ENCODE results near the gene WAPL.
A peak's percentile ranks its signal among the peaks of the same experiment; 100 is the strongest.
"Not testable (repeated sequence)": the region's sequence is repeated elsewhere in the genome, so short reads cannot be mapped to it uniquely, and the experiment has no call there.

The WAPL gene, protein sequence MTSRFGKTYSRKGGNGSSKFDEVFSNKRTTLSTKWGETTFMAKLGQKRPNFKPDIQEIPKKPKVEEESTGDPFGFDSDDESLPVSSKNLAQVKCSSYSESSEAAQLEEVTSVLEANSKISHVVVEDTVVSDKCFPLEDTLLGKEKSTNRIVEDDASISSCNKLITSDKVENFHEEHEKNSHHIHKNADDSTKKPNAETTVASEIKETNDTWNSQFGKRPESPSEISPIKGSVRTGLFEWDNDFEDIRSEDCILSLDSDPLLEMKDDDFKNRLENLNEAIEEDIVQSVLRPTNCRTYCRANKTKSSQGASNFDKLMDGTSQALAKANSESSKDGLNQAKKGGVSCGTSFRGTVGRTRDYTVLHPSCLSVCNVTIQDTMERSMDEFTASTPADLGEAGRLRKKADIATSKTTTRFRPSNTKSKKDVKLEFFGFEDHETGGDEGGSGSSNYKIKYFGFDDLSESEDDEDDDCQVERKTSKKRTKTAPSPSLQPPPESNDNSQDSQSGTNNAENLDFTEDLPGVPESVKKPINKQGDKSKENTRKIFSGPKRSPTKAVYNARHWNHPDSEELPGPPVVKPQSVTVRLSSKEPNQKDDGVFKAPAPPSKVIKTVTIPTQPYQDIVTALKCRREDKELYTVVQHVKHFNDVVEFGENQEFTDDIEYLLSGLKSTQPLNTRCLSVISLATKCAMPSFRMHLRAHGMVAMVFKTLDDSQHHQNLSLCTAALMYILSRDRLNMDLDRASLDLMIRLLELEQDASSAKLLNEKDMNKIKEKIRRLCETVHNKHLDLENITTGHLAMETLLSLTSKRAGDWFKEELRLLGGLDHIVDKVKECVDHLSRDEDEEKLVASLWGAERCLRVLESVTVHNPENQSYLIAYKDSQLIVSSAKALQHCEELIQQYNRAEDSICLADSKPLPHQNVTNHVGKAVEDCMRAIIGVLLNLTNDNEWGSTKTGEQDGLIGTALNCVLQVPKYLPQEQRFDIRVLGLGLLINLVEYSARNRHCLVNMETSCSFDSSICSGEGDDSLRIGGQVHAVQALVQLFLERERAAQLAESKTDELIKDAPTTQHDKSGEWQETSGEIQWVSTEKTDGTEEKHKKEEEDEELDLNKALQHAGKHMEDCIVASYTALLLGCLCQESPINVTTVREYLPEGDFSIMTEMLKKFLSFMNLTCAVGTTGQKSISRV (N-terminal part only)
- 145 to 262 (median 222) reads per million in 3 experiments for total RNA-seq

DNA sequence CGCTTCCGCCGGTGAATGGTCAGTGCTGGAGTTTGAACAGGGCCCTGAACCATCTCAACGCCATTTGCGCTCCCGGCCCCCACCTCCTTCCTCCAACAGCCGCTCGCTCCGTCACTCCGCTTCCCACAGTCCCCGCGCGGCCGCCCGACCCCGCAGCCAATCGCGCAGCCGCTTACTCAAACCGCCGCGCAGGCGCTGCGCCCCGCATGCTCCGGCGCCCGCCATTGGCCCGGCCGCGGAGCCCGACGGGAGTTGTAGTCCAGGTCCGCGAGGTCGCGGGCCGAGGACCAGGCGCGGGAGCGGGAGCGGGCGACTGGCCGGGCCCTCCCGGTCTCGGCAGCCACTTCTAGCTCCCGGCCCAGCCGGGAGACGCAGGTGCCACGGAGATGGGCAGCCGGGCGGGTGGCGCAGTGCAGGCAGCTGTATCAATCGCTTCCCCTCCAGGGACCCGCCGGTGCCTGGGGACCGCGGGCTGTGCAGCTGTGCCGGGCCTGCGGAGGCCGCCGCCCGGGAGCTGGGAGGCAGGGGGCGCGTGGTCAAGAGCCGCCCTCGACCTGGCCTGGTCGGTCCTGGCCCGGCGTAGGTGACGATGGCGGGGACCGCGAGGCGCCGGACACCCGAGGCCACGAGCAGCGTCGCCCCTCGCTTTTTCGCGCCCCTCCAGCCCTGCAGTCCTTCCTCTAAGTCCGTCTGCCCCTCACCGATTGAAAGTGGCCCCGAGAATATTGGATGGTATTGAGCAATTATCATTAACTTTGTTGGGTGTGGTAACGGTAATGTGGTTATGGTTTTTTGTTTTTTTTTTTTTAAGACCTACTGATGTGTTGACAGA is at the start of gene WAPL:
Gene WAPL, minus strand, starts transcription at position 115 of the 832 bp plus-strand sequence. CDS start 3,723 bp downstream, outside the sequence.
- peak; percentile 93 for DNase-seq

DNA sequence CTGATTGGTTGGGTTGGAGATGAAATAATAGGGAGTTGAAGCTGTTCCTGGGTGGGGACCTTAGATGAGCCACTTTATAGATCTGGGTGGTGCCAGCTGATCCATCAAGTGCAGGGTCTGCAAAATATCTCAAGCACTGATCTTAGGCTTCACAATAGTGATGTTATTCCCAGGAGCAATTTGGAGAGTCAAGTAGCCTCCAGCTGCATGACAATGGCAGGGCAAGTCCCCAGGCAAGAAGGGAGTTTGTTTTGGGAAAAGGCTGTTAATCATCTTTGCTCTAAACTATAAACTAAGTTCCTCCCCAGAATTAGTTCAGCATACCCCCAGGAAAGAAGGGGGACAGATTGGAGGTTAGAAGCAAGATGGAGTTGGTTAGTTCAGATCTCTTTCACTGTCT is 47.7 kb upstream of the WAPL start:
- DNase-seq, result no peak

DNA sequence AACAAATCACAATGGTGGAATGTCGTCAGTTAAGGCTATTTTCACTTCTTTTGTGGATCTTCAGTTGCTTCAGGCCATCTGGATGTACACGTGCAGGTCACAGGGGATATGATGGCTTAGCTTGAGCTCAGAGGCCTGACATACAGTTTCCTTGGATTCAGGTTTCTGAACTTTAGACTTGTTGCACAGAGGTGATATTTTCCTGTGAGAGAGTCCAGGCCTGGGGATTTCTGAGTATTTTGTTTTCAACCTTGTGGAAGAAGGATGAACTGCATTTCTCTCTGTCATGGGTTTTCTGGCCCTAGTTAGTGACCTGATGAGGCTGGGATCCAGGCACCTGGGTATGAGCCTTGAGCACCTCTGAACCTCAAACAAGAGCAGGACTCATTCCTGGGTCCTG is 44.9 kb upstream of the WAPL start:
- not testable (repeated sequence) for DNase-seq

DNA sequence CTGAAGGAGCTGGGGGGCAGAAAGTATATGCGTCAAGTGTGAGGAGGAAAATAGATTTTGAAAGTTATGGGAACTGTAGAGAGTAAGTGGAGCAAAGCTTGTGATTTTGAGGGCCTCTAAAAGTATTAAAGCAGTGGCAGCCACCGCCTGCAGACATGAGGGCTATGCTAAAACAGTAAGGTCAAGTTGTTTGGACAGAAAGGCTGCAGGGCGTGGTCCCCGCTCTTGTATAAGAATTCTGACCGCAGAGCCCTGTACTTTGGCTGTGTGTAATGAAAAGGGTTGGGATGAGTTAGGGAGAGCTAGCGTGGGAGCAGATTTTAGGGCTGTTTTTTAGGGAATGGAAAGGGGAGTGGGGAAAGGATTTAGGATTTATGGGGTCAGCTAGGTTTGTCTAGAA is 41.7 kb upstream of the WAPL start:
- DNase-seq, result not testable (repeated sequence)

DNA sequence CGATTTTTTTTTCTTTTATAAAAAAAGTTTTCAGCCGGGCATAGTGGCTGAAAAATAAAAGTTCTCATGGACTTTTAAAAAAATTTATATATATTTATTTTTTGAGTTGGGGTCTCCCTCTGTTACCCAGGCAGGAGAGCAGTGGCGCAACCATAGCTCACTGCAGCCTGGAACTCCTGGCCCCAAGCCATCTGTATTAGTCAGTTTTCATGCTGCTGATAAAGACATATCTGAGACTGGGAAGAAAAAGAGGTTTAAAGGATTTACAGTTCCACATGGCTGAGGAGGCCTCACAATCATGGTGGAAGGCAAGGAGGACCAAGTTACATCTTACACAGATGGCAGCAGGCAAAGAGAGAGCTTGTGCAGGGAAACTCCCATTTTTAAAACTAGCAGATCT is 37.1 kb upstream of the WAPL start:
- not testable (repeated sequence) for DNase-seq

DNA sequence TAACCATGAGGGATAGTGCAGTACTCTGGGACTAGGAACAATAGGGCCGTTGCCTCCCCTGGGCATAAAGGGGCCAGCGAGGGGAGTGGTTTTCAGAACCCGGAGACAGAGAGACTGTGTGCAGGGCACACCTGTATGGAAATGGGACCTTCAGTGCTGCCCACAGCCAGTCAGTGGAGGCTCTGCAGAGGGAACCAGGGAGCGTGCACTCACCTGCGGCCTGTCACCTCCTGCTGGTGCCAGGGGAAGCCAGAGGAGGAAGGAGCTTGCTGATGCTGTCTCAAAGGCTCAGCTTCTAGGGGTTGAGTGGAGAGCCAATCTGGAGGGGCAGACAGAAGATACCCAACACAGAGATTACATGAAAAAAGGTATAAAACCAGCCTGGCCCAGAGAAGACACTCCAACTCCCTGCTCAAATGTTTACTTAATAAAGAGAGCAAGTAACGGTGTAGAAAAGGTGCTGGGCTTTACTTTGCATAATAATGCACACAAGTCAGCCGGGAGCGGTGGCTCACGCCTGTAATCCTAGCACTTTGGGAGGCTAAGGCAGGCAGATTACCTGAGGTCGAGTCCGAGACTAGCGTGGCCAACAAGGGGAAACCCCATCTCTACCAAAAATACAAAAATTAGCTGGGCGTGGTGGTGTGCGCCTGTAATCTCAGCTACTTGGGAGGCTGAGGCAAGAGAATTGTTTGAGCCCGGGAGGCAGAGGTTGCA is 35.5 kb upstream of the WAPL start:
- no peak for DNase-seq

DNA sequence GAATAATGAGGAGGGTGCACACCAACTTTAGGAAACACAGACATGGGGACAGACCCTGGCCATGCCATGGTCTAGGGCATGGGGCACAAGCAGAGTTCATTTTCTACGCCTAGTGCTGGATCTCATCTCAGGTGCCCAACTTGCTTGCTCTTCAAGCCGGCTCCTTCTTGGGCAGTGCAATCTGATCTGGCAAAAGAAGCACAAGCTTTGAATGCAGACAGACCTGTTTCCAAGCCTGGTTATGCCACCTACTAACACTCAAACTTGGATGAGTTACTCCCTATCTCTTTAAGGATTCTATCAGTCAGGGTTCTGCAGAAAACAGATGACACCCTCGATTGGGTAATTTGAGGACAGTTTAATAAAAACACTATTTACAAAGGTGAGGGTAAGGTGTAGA is 34.9 kb upstream of the WAPL start:
- DNase-seq, result no peak

DNA sequence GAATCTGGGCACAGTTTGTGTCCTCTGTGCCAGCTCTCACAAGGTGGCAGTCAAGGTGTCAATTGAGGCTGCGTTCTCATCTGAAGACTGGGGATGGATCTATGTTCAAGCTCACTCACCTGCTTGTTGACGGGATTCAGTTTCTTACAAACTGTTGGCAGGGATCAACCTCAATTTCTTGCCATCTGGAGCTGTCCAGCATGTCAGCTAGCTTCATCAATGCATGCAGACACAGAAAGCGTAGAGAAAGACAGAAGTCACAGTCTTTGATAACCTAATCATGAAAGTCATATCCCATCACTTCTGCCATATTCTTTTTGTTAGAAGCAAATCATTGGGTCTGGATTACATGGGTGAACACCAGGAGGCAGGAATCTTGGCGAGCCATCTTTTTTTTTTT is 32.0 kb upstream of the WAPL start:
- no peak for DNase-seq

DNA sequence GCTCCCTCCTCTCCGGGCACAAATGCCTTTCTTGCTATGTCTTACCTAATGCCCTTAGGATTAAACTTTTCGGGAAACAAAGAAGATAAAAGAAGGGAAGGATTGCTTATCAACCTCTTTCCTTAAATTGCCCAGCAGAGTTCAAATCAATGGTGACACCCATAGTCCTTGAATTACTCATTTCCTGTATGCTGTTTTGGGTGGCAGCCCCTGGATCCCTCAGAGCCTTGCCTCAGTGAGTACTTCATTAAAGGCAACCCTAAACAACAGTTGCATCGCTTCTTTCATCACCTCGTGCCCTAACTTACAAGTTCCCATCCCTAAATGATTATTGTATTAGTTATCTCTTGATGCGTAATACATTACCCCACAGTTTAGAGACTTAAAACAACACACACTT is 31.6 kb upstream of the WAPL start:
- DNase-seq, result no peak

DNA sequence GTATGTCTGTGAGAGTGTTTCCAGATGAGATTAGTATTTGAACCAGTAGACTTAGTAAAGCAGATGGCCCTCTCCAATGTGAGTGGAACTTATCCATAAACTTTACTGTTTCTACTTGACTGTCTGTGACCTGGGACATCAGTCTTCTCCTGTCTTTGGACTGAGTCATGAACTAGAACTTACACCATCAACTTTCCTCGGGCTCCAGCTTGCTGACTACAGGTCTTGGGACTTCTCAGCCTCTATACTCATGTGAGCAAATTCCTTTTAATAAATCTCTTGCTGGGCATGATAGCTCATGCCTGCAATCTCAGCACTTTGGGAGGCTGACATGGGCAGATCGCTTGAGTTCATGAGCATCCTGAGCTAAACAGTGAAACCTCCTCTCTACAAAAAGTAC is 25.7 kb upstream of the WAPL start:
- no peak for DNase-seq

DNA sequence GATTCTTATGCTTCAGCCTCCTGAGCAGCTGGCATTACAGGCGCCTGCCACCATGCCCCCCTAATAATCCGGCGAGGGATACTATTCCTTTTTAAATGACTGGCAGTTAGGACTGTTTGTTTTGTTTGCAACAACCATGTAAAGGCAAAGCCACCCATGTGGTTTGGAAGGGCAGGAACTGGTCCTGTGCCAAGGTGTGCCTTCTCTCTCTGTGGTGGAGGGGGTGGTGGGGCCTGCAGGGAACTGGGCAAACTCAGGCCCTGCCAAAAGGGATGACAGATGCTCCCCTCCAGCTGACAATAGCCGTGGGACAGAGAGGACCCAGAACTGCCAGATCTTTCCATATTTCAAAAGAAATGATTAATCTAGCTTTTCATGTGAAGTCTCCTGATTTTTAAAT is 23.5 kb upstream of the WAPL start:
- no peak for DNase-seq

DNA sequence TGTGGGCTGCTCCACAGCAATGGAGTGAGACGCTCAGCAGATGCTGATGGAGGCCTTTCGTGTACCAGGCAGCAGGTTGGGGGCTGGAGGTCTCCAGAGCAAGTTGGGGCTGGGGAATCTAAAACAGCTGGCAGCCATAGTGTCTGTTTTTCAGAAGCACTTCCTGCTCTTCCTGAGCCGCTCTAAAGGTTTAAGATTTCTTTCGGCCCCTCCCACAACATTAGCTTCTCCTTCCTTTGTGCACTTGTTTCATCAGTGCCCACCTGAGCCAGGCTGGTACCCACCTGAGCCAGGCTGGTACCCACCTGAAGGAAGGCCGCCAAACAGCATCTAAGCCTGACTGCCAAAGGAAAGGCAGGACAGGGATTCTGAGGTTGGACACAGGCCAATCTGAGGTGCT is 18.4 kb upstream of the WAPL start:
- no peak for DNase-seq

DNA sequence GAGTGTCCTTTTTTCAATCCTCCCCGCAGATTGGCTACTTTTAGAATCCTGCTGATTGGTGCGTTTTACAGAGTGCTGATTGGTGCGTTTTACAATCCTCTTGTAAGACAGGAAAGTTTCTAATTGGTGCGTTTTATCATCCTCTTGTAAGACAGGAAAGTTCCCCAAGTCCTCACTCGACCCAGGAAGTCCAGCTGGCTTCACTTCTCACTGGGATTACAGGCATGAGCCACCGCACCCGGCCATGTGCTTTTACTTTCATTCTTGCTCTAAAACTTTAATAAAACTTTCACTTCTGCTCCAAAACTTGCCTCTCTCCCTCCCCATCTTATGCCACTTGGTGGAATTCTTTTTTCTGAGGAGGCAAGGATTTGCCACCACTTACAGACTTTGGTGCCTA is 17.0 kb upstream of the WAPL start:
- DNase-seq, result no peak

DNA sequence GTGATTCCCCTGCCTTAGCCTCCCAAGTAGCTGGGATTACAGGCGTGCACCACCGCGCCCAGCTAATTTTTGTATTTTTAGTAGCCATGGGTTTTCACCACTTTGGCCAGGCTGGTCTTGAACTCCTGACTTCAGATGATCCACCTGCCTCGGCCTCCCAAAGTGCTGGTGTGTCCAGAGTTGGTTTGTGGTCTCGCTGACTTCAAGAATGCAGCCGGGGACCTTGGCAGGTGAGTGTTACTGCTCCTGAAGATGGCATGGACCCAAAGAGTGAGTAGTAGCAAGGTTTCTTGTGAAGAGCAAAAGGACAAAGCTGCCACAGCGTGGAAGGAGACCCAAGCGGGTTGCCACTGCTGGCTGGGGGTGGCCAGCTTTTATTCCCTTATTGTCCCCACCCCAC is 16.4 kb upstream of the WAPL start:
- not testable (repeated sequence) for DNase-seq

DNA sequence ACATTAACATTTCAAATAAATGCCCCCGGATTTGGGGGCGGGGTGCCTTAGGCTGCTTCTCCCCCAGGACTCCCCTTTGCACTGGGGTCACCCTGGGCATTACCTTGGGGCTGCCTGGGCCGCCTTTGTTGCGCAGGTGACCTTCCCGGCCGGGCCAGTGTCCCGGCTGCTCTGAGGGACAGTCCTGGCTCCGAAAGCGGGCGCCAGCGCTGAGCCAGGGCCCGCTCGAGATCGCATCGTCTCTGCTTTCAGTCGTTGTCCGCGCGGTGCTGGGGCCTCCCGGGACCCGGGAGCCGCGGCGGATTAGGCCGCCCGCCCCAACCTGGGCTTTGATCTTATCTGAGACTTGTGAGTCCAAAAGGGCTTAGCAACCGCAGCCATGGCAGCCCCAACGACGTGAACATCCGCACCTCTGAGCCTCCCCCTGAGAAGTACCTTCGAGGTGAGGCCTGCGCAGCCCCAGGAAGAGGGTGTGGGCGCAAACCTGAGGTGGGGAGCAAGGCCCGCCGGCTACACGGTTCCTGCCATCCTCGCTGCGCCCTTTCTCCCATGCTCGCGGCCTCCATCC is 14.8 kb upstream of the WAPL start:
- DNase-seq, result peak; percentile 69

DNA sequence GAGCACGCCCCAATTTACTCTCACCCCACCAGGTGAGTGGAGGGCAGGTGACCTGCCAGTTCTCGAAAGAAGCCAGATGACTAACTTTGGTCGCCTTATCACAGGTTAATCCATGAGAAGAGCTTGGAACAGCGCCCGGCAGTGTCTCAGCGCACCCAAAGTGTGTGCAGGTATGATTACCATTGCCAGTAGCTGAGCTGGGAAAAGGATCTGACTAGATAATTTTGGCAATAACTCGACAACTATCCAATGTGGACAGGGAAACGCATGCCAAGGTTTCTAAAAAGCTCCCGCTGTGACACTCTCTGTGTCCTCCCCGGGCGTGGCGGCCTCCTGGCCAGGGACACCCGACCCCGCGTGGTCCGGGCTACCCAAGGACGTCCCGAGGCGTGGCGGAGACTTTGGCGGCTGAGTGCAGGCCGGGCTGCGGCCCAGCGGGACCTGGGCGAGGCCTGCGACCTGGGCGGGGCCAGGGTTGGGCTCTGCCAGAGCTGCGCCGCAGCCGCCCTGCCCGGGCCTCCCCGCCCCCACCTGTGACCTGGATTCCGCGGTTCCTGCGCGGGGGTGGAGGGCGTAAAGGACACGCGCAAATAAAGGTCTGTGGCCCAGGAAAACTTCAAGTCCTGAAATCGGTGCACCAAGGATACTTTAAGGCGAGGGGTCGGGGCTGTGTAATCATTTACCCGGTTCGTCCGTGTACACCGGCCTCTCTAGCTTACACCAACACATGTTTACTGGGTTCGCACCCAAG is 13.7 kb upstream of the WAPL start:
- DNase-seq, result peak; percentile 42

DNA sequence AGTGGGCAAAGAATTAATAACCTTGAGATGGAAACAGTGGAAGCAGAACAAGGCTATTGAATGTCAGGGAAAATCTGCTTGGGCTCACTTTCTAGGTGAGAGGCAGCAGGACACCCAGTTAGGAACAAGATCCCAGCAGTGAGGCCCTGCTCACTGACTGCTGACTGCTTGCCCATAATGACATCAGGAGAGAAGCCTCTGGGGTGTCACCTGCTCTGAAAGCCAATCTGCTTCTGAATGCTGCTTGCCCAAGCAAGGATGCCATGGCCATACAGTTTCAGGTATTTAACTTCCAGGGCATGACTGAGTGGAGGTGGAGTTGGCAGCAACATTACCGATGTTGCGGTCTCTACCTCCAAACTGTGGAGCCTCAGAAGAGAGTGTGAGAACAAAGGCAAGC is 11.7 kb upstream of the WAPL start:
- no peak for DNase-seq

DNA sequence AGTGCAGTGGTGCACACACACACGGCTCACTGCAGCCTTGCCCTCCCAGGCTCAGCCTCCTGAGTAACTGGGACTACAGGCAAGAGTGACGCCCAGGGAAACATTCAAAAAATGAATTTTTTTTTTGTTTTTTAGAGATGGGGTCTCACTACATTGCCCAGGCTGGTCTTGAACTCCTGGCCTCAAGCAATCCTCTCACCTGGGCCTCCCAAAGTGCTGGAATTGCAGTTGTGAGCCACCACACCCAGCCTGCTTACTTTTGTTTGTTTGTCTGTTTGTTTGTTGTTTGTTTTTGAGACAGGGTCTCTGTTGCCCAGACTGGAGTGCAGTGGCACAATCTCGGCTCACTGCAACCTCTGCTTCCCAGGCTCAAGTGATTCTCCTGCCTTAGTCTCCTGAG is 7.1 kb upstream of the WAPL start:
- not testable (repeated sequence) for DNase-seq

DNA sequence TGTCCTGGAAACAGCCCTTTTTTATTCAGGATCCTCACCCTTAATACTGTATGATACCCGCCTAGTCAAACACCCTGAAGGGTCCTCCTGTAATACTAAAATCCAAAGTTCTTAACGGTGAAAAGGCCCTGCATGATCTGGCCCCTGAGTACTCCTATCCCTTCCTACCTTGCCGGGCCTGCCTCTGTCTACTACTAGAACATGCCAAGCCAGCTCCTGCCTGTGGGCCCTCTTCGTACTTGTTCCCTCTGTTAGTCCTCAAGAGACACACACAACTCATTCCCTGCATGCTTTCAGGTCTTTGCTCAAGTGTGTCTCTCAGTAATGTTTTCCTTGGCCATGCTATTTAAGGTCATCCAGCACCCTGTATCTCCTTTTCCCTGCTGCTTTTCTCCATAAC is 5.0 kb upstream of the WAPL start:
- DNase-seq, result no peak

DNA sequence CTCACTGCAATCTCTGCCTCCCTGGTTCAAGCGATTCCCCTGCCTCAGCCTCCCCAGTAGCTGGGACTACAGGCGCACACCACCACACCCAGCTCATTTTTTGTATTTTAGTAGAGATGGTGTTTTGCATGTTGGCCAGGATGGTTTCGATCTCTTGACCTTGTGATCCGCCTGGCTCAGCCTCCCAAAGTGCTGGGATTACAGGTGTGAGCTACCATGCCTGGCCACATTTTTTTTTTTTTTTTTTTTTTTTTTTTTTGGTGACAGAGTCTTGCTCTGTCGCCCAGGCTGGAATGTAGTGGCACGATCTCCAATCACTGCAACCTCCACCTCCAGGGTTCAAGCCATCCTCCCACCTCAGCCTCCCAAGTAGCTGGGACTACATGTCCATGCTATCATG is 4.1 kb upstream of the WAPL start:
- DNase-seq, result not testable (repeated sequence)

Data from central memory CD4-positive, alpha-beta T cell (primary cell).